Activated CD4-positive, CD25-positive, alpha-beta regulatory T cell treated with anti-CD3 and anti-CD28 coated beads, Interleukin-2, amount 50 U/mL, for 16 hours (primary cell): ENCODE results near the gene PALB2.
"Not testable (repeated sequence)": the region's sequence is repeated elsewhere in the genome, so short reads cannot be mapped to it uniquely, and the experiment has no call there.

Experiments
- DNase-seq: peaks from one replicate; pipeline ENCODE4 v3.0.0-alpha.2; 2020; ENCODE audit warnings: low read depth, low spot score

Gene PALB2

DNA sequence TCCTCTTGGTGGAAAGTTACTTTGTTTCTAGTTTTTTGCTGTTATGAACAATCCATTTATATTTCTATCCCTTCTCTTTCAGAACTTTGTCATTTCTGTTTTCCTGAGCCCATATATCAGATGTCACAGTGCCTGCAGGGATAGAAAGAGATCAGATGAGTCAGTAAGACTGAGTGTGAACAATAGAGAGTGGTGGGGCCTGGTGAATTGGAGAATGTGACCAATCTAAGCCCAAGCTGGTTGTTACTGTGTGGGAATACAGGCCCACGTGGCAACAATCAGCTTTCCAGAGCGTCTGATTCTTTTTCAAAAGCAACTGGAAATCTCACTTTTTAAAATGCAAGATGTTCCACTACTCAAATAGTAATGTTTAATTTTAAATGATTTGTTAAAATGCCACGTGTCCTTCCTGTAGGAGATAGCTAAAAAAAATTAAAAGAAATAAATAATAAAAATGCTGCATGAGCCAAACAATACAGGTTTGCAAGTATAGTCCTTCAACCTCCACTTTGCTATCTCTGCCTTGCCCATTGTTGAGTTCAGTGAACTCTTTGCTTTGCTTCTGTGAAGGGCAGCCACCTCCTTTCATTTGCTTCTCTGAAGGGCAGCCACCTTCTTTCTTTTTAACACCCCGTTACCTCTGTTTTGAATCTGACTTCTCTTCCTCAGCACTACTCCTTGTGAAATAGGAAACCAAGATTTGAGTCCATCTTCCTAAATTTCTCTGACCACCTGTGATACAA lies 9.7 kb upstream of the PALB2 start:
- no peak for DNase-seq

DNA sequence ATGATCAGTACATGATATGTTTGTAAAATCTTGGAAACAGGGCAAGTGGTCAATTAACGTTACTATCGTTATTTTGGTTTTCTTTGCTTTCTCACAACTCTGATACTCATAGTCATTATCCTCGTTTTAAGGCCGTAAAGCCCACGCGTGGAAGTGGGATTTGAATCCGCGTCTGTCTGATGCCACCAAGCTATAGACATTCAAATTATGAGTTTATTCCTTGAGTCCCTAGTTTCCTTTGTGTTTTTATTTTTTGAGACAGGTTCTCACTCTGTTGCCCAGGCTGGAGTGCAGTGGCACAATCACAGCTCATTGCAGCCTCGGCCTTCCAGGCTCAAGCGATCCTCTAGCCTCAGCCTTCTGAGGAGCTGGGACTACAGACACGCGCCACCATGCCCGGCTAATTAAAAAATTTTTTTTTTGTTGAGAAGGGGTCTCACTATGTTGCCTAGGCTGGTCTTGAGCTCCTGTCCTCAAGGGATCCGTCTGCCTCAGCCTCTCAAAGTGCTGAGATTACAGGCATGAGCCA lies 1.2 kb upstream of the PALB2 start:
- no peak for DNase-seq

DNA sequence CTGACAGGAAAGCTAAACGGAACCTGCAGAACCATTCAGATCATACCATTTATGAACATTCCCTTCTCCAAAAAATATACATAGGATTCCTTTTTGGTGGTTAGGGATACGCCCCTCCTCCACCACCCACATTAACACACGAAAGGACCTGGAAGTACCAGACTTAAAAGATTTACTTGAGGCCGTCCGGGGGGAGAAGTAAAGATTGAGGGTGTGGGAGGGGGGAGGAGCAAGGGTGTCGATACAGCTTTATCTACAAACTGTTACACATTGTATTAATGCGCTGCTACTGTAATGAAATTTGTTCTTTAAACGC lies 537 bp downstream of the PALB2 start:
- DNase-seq, result no peak

DNA sequence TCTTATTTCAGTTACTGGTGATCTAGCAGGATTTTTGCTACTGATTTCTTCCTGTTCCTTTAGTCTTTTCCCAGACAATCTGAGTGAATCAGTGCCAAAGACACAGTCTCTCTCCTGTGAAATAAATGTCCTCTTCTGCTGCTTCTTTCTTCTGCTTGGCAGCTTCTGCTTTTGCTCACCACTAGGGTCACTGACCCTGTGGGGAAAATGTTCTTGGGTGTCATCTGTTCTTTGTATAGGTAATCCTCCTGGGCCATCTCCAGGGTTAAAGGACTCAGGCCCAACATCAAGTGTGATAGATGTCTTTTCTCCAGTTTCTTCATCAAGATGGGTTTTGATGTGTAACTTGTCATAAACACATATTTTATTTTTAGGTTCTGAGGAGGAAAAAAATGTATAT lies 5.2 kb downstream of the PALB2 start:
- DNase-seq, result no peak

DNA sequence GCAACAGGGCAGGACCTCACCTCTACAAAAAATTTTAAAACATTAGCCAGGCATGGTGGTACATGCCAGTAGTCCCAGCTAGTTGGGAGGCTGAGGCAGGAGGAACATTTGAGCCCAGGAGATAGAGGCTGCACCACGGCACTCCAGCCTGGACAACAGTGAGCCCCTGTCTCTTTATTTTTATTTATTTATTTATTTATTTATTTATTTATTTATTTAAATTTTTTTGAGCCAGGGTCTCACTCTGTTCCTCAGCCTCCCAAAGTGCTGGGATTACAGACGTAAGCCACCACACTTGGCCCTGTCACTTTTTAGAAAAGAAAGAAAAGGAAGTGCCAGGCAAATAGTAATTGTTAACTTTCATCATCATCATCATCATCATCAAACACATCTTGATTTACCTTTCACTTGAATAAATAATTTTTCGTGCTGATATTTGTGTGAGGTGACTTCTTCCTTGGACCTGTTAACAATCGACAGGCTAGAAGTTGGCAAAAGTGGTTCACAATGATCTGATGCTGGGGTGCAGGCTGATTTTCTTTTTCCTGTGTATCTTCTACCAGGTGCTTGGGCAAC lies 6.6 kb downstream of the PALB2 start:
- DNase-seq, result no peak

DNA sequence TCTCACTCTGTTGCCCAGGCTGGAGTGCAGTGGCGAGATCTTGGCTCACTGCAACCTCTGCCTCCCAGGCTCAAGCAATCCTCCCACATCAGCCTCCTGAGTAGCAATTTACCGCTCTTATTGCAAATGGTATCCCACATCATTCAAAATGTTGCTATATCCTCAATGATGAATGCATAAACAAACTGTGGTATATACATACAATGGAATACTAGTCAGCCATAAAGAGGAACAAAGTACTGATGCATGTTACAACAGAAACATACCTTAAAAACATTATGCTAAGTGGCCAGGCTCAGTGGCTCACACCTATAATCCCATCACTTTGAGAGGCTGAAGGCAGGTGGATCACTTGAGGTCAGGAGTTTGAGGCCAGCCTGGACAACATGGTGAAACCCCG lies 9.2 kb downstream of the PALB2 start:
- DNase-seq, result not testable (repeated sequence)

DNA sequence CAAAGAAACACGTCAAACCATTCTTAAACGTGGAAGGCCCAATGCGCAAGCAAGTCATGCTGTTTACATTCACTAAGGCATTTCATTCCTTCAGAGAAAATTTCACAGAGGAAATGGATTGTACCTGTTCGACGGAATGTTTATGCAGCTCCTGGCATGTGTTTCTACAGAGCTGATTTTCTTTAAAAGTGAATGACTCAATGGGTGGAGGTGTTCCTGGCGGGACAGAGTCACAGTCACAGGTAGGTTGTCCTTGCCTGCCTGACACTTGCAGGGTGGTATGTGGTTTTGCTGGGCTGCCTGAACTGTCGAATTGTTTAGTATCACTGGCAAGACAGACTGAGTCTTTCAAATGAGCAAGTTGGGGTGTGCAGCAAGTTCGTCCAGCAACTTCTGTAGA lies 11.6 kb downstream of the PALB2 start:
- DNase-seq, result no peak

DNA sequence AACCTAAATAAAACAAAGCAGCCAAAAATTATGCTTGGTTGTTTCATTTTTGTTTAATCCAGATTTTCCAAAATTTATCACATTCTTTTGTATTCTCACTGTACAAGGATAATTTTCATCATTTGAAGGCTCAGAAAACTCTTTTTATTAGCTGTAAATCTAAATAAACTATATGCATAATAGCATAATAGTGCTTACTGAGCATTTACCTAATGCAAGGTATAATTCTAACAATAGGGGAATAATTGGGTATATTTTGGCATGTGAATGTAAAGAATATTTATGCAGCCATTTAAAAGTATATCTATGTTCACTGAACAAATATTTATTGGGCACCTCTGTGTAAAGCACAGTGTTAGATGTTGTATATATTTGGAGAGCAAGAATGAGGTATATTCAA lies 17.0 kb downstream of the PALB2 start:
- no peak for DNase-seq

DNA sequence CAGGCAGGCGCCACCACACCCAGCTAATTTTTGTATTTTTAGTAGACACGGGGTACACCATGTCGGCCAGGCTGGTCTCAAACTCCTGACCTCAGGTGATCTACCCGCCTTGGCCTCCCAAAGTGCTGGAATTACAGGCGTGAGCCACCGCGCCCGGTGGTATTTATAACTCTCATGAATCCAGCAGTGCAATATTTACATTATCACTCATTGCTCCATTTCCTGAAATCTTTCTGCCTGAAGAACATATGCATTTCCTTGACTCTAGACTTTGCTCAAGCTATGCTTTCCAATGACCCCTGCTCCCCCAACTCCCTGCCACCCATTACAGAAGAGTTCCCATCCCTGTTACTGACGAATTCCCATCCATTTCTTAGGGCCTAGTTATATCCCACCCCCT lies 25.3 kb downstream of the PALB2 start:
- DNase-seq, result no peak

DNA sequence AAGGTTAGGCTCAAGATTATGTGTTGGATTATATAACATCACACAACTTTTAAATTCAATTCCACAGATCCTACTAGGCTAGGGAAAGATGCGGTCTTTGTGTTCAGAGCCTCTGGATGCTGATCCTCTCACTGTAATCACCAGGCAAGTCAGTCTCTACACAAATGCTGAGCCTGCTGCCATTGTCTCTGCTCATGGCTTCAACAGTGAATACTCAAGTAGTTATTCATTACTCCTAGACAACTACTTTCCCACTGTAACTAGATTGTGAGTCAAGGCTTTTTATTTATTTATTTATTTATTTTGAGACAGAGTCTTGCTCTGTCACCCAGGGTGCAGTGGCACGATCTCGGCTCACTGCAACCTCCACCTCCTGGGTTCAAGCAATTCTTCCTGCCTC lies 29.2 kb downstream of the PALB2 start:
- no peak for DNase-seq

DNA sequence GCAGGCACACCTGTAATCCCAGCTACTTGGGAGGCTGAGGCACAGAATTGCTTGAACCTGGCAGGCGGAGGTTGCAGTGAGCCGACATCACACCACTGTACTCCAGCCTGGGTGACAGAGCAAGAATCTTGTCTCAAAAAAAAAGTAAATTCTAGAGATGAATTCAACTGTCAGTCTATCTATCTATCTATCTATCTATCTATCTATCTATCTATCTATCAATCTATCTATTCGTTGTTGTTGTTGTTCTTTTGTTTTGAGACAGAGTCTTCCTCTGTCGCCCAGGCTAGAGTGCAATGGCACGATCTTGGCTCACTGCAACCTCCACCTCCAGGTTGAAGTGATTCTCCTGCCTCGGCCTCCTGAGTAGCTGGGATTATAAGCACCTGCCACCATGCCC lies 30.2 kb downstream of the PALB2 start:
- DNase-seq, result not testable (repeated sequence)

DNA sequence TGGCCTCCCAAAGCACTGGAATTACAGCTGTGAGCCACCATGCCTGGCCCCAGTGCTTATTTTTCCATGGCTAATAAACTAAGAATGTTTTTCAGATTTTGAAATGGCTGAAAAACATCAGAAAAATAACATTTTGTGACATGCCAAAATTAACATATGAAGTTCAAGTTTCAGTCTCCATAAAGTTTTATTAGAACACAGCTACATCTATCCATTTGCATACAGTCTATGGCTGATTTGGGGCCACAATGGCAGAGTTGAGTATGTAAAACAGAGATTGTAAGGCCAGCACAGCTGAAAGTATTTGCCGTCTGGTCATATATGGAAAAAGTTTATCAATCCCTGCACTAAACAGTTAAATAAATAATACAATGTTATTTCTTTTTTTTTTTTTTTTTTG lies 31.2 kb downstream of the PALB2 start:
- no peak for DNase-seq

DNA sequence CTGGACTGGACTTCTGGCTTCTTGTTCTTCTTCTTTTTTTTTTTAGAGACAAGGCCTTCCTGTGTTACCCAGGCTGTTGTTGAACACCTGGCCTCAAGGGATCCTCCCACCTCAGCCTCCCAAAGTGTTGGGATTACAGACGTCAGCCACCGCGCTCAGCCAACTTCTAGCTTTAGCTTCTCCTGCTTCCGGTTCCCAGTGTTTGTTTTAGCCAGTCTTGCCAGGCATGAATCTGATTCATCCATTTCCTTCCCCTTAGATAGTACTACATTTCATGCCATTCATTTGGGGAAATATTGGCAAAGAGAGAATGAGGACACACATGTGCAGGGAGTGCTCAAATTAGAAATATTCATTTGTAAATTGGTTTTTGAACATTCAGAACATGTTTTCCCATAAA lies 32.9 kb downstream of the PALB2 start:
- no peak for DNase-seq

DNA sequence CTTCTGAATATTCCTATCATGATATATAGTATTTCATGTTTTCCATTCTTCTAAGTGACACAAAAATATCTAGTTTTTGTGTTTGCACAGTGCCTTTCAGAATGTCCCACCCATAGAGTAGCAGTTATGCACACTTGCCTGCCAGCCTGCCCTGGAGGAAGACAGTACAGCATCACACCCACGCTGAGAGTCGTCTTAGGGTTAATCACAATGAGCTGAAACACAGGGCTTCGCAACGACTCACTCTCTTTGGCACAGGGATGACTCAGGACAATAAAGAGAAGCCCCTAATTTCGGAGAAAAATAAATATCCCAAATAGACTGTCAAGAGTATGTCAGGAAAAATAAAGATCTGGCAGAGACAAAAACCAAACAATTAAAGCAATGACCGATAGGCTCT lies 33.4 kb downstream of the PALB2 start:
- DNase-seq, result no peak

DNA sequence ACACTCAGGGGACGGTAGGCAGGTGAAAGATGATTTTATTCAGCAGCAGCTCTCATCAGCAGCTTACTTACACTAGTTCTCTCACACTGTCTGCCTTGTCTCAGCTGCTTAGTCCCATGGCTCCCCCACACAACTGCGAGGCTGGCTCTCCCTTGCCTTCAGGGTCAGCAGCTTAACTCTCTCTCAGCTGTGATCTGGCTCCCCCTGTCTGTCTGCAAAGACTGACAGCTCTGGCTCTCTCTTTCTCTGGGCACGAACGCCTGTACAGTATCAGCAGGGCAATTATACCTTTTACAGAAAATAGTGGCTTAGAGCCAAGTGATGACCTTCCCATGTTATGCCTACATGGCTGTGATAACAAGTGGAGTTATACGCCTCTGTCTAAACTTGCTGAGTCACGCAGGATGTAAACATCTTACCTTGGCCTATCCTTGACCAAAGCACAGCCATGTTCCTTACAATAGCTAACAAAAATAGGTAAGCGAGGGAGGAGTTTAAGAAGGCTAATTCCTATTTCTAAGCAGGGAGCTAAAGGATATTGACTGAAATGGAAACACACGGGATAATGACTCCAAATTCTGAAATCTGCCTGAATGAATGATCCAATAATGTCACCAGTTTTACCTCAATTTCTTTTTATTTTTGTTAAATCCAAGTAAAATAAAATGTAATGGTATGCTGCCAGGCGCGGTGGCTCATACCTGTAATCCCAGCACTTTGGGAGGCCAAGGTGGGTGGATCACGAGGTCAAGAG lies 43.9 kb downstream of the PALB2 start:
- DNase-seq, result no peak

DNA sequence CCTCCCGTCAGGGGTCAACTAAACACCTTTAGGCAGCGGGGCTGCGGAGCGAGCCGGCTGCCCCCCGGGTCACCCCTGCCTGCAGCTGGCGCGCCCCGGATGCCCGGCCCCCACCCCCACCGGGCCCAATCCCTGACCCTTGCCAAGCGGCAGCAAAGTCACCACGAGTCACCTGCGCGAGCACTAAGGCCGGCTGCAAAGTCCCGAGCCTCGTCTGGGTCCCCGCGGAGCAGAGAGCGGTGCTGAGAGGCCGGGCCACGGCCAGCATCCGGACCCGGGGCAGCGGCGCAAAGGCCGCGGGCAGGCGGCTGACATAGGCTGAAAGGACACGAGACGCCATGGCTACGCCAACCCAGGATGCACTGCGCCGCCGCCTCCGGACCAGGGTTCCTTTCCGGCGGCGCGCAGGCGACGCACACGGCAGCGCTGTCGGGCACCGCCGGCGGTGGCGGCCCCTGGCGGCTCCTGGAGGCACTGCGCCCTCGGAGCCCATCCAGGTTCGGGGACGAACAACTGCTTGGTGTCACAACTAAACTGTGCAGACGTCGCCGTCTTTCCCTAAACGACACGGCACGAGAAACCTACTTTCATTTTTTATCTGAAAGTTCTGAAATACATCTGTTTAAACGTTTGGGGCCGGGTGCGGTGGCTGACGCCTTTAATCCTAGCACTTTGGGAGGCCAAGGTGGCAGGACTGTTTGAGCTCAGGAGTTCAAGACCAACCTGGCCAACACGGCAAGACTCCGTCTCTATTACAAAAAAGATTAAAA lies 45.0 kb downstream of the PALB2 start, which contains the start of gene NDUFAB1:
TSS of gene NDUFAB1 (minus strand) at position 366 of the 770 bp plus-strand sequence. CDS start at position 340, 26 bp downstream.
- peak; percentile 83 for DNase-seq

DNA sequence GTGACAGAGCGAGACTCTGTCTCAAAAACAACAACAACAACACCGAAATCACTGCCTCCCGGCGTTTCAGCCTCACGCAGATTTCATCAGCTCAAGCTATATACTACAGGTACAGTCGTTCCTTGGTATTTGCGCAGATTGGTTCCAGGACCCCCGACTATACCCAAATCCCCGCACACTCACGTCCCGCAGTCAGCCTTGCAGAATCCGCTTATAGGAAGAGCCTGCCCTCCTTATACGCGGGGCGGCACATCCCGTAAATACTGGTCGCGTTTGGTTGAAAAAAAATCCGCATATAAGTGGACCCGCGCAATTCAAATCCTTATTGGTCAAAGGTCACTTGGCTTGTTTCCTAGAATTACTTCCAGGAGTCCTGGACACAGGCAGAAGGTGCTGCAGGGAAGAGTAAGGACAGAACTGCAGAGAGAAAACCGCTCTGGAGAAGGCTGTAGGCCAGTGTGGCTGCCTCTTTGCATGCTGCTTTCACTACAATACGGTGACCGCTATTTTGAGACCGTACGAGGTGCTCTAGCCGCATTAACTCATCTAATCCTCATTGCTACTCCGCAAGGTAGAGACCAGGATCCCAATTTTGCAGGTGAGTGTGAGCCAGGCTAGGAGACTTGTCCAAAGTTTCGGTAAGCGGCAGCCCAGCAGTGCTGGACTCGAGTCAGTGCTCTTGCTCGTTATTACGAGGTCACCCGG lies 45.7 kb downstream of the PALB2 start:
- no peak for DNase-seq

DNA sequence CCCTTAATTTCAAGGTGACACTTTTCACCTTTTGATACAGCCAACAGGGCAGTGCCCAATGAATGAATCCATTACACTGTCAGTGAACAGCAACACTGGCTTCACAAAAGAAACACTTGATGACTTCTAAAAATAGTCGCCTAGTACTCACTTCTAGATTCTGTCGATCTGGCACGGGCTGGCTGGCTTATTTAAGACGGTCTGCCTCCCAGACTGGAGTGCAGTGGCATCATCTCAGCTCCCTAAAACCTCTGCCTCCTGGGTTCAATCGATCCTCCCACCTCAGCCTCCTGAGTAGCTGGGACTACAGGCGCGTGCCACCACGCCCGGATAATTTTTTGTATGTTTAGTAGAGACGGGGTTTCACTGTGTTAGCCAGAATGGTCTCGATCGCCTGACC lies 46.9 kb downstream of the PALB2 start:
- DNase-seq, result no peak

DNA sequence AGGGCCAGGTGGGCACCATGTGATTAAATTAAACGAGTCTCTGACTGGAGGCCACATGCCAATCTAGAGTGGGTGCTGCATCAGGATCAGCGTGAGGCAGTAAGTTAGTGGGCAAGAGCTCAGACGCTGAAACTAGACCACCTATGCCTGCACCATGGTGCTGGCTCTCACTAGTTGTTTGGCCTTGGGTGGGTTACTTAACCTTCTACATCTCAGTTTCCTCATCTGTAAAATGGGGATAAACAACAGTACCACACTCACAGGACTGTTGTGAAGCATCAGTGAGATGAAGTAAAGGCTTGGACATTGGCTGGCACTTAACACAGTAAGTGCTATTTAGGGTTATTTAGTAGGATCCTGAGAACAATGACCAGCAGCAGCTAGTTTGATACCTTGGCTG lies 50.9 kb downstream of the PALB2 start:
- no peak for DNase-seq

DNA sequence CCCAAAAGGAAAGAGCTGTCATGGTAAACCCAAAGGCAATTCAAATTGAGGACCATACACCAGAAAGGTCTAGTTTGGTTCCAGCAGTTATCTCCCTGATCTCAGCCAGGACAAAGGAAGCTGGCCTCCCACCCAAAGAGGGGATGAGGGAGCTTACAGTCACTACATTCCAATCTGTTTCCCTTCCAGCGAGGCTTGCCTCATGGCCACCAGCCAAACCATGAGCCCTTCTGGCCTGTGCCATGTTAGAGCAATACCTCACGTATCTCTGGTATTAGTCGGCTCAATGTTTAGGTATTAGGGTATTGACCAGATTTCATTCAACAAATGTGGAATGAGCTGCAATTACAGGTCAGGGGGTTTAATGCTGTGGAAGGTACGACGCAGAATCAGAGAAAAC lies 53.4 kb downstream of the PALB2 start:
- DNase-seq, result no peak
